H1 (cell line): ENCODE results near the gene SH3RF3. TPM values are rescaled to one million over a fixed set of nuclear protein-coding genes. Genes with fewer than 3 reads are reported as not detected.

Source experiments
- CTCF ChIA-PET: fragments of 300-600 bp; sonication (Branson Sonifier 250); formaldehyde crosslinking; loops from one replicate; lab custom pipeline; 2021; ENCODE audit not compliant: partially characterized antibody; lab: Charles Lee
- POLR2A ChIA-PET: fragments of 300-600 bp; sonication (Branson Sonifier 250); formaldehyde crosslinking; loops from one replicate; lab custom pipeline; 2021; ENCODE audit warnings: inconsistent platforms; ENCODE audit not compliant: partially characterized antibody; lab: Charles Lee
- DNase-seq, 2 experiments: peaks; one replicate each; pipeline versions ENCODE4 v3.0.0 to v3.0.0-alpha.2; 2010 to 2022; ENCODE audit warnings: low spot score in 2 of 2, low read depth in 1 of 2, mixed read lengths in 1 of 2
- FAIRE-seq: peaks from 2 replicates; lab custom pipeline; 2011; peaks lifted over from hg19 to GRCh38; lab: Jason Lieb, UNC
- H2AFZ ChIP-seq: 2 replicates; pipeline ENCODE4 v1.8.1; 2012; ENCODE audit warnings: low read length, inconsistent platforms
- H2AK5ac ChIP-seq: 2 replicates; pipeline ENCODE4 v1.6.1; 2013; ENCODE audit warnings: low read depth, low read length
- H2BK120ac ChIP-seq: replicated peaks from 2 replicates; pipeline ENCODE3; 2013; ENCODE audit warnings: low read depth, low read length, inconsistent platforms
- H2BK12ac ChIP-seq: 2 replicates; pipeline ENCODE4 v1.6.1; 2013; ENCODE audit warnings: low read depth, low read length
- H2BK15ac ChIP-seq: 2 replicates; pipeline ENCODE4 v1.6.1; 2013; ENCODE audit warnings: low read length
- H2BK20ac ChIP-seq: 2 replicates; pipeline ENCODE4 v1.6.1; 2013; ENCODE audit warnings: low read length
- H2BK5ac ChIP-seq: 2 replicates; pipeline ENCODE4 v1.6.1; 2013; ENCODE audit warnings: low read depth, low read length
- H3K14ac ChIP-seq: 2 replicates; pipeline ENCODE4 v1.6.1; 2013; ENCODE audit warnings: inconsistent platforms; ENCODE audit not compliant: insufficient read length
- H3K18ac ChIP-seq: 2 replicates; pipeline ENCODE4 v1.6.1; 2013; ENCODE audit warnings: low read length; ENCODE audit errors: extremely low read depth
- H3K23ac ChIP-seq: 2 replicates; pipeline ENCODE4 v1.6.1; 2013; ENCODE audit warnings: inconsistent platforms; ENCODE audit not compliant: insufficient read length
- H3K23me2 ChIP-seq: 2 replicates; pipeline ENCODE4 v1.6.1; 2013; ENCODE audit warnings: low read depth, low read length
- H3K27ac ChIP-seq: 2 replicates; pipeline ENCODE4 v1.6.1; 2011; ENCODE audit warnings: low read depth, low read length, inconsistent platforms
- H3K27me3 ChIP-seq, 4 experiments: replicated peaks in 1 of 4; 1 replicate in 1 of 4; 2 replicates in 3 of 4; pipeline versions ENCODE4 v1.6.1 to v1.8.1; 2011 to 2013; ENCODE audit warnings: low read length in 3 of 4, mild to moderate bottlenecking in 3 of 4, inconsistent platforms in 2 of 4, mixed read lengths in 2 of 4, moderate library complexity in 1 of 4; ENCODE audit not compliant: control insufficient read depth in 3 of 4, insufficient read depth in 3 of 4; ENCODE audit errors: extremely low read depth in 1 of 4
- H3K36me3 ChIP-seq, 4 experiments: 2 replicates each; pipeline versions ENCODE4 v1.6.1 to v1.8.1; 2011 to 2013; ENCODE audit warnings: mild to moderate bottlenecking in 4 of 4, low read length in 3 of 4, moderate library complexity in 2 of 4, control low read depth in 1 of 4, inconsistent platforms in 1 of 4; ENCODE audit not compliant: insufficient read depth in 4 of 4, control insufficient read depth in 2 of 4
- H3K4ac ChIP-seq: replicated peaks from 2 replicates; pipeline ENCODE3; 2013; ENCODE audit warnings: low read length, low read depth, mixed read lengths, inconsistent platforms; ENCODE audit not compliant: insufficient read length
- H3K4me1 ChIP-seq, 4 experiments: replicated peaks in 1 of 4; 1 replicate in 1 of 4; 2 replicates in 3 of 4; pipeline versions ENCODE4 v1.6.1 to v1.8.1; 2011 to 2013; ENCODE audit warnings: low read length in 3 of 4, inconsistent platforms in 2 of 4, mixed read lengths in 1 of 4; ENCODE audit not compliant: insufficient read depth in 4 of 4, control insufficient read depth in 3 of 4
- H3K4me2 ChIP-seq, 2 experiments: 2 replicates each; pipeline versions ENCODE4 v1.6.1 to v1.8.1; 2011 to 2013; ENCODE audit warnings: low read depth in 2 of 2, low read length in 2 of 2, control low read depth in 1 of 2, inconsistent platforms in 1 of 2, mild to moderate bottlenecking in 1 of 2; ENCODE audit not compliant: insufficient read depth in 1 of 2
- H3K4me3 ChIP-seq, 4 experiments: fragments of 200-600, 300-600 bp in 1 of 4; sonication (generic), shearing (Covaris generic), sonication (Bioruptor Twin) in 1 of 4; 2 replicates each; pipeline versions ENCODE4 v1.5.1 to v1.8.1; 2011 to 2016; ENCODE audit warnings: low read length in 4 of 4, low read depth in 3 of 4, control low read depth in 2 of 4, inconsistent platforms in 2 of 4, mild to moderate bottlenecking in 2 of 4, mixed read lengths in 1 of 4, moderate library complexity in 1 of 4; ENCODE audit not compliant: insufficient read depth in 2 of 4; ENCODE audit errors: extremely low read depth in 1 of 4
- H3K56ac ChIP-seq: replicated peaks from 2 replicates; pipeline ENCODE3; 2013; ENCODE audit warnings: low read depth, mild to moderate bottlenecking, mixed read lengths, low read length, inconsistent platforms; ENCODE audit not compliant: insufficient read length
- H3K79me1 ChIP-seq: 2 replicates; pipeline ENCODE4 v1.6.1; 2013; ENCODE audit warnings: low read depth, low read length, control low read depth
- H3K79me2 ChIP-seq, 2 experiments: 2 replicates each; pipeline versions ENCODE4 v1.6.1 to v1.8.1; 2012 to 2013; ENCODE audit warnings: low read length in 2 of 2, mild to moderate bottlenecking in 2 of 2, inconsistent platforms in 1 of 2; ENCODE audit not compliant: insufficient read depth in 2 of 2, control insufficient read depth in 1 of 2
- H3K9ac ChIP-seq, 4 experiments: replicated peaks in 1 of 4; 1 replicate in 1 of 4; 2 replicates in 3 of 4; pipeline versions ENCODE4 v1.6.1 to v1.8.1; 2011 to 2013; ENCODE audit warnings: low read depth in 3 of 4, low read length in 3 of 4, control low read depth in 2 of 4, mild to moderate bottlenecking in 2 of 4, moderate library complexity in 2 of 4, inconsistent platforms in 1 of 4; ENCODE audit errors: extremely low read depth in 1 of 4
- H3K9me3 ChIP-seq, 2 experiments: 2 replicates each; pipeline versions ENCODE4 v1.6.1 to v1.8.1; 2012 to 2013; ENCODE audit warnings: mild to moderate bottlenecking in 2 of 2, moderate library complexity in 2 of 2, control low read depth in 1 of 2, inconsistent platforms in 1 of 2, low read depth in 1 of 2, low read length in 1 of 2, mixed read lengths in 1 of 2; ENCODE audit not compliant: insufficient read depth in 2 of 2
- H4K20me1 ChIP-seq, 2 experiments: replicated peaks in 1 of 2; 2 replicates each; pipeline versions ENCODE3 to v1.8.1; 2011 to 2013; ENCODE audit warnings: inconsistent platforms in 2 of 2, low read length in 2 of 2, mild to moderate bottlenecking in 1 of 2; ENCODE audit not compliant: insufficient read depth in 2 of 2, control insufficient read depth in 1 of 2
- H4K5ac ChIP-seq: 2 replicates; pipeline ENCODE4 v1.6.1; 2013; ENCODE audit warnings: low read length, low read depth, mixed read lengths, inconsistent platforms; ENCODE audit not compliant: insufficient read length
- H4K8ac ChIP-seq: 2 replicates; pipeline ENCODE4 v1.8.0; 2013; ENCODE audit warnings: mild to moderate bottlenecking, moderate library complexity, low read length, inconsistent platforms; ENCODE audit not compliant: insufficient read depth; ENCODE audit errors: extremely low read depth
- H4K91ac ChIP-seq: replicated peaks from 2 replicates; pipeline ENCODE3; 2013; ENCODE audit warnings: low read length, mixed read lengths, inconsistent platforms; ENCODE audit not compliant: insufficient read length
- ASH2L ChIP-seq: fragments of 200-600, 300-600 bp; sonication (generic); IDR thresholded peaks from one replicate; pipeline ENCODE4 v1.7.1; 2017; ENCODE audit warnings: low read length
- CEBPB ChIP-seq: IDR thresholded peaks from 2 replicates; pipeline ENCODE4 v1.6.1; 2012; ENCODE audit warnings: low read depth, low read length
- EGR1 ChIP-seq: IDR thresholded peaks from 2 replicates; pipeline ENCODE4 v1.6.1; 2011; ENCODE audit warnings: low read depth, low read length, borderline replicate concordance
- GABPA ChIP-seq: IDR thresholded peaks from 2 replicates; pipeline ENCODE4 v1.6.1; 2011; ENCODE audit warnings: mild to moderate bottlenecking, low read length, moderate library complexity, borderline replicate concordance; ENCODE audit not compliant: insufficient read depth
- KDM4A ChIP-seq: IDR thresholded peaks from one replicate; pipeline ENCODE4 v1.7.1; 2012; ENCODE audit warnings: low read depth, mild to moderate bottlenecking, moderate library complexity, low read length, inconsistent platforms; ENCODE audit not compliant: severe bottlenecking
- MAFK ChIP-seq: IDR thresholded peaks from 2 replicates; pipeline ENCODE4 v1.6.1; 2012; ENCODE audit warnings: low read depth, mild to moderate bottlenecking, improper control_type of control experiment, low read length
- NANOG ChIP-seq: IDR thresholded peaks from 2 replicates; pipeline ENCODE4 v1.6.1; 2011; ENCODE audit warnings: low read length, low read depth, mild to moderate bottlenecking, inconsistent platforms; ENCODE audit not compliant: insufficient read depth, poor library complexity, severe bottlenecking
- POLR2AphosphoS5 ChIP-seq: IDR thresholded peaks from 2 replicates; pipeline ENCODE4 v1.6.1; 2011; ENCODE audit warnings: low read depth, low read length
- SAP30 ChIP-seq: fragments of 300-600 bp; sonication (generic); IDR thresholded peaks from 2 replicates; pipeline ENCODE4 v1.7.1; 2012; ENCODE audit warnings: low read length, moderate library complexity, mild to moderate bottlenecking, inconsistent platforms; ENCODE audit not compliant: insufficient read depth, insufficient replicate concordance
- SRF ChIP-seq: IDR thresholded peaks from 2 replicates; pipeline ENCODE4 v1.6.1; 2011; ENCODE audit warnings: mild to moderate bottlenecking, low read depth, low read length, moderate library complexity
- TAF1 ChIP-seq: IDR thresholded peaks from 2 replicates; pipeline ENCODE4 v1.6.1; 2011; ENCODE audit warnings: mild to moderate bottlenecking, low read depth, low read length
- TAF7 ChIP-seq: optimal IDR thresholded peaks from 2 replicates; pipeline ENCODE3; 2011; ENCODE audit warnings: low read depth, mild to moderate bottlenecking, inconsistent platforms, low read length, moderate library complexity, borderline replicate concordance
- TCF12 ChIP-seq: IDR thresholded peaks from 2 replicates; pipeline ENCODE4 v1.6.1; 2011; ENCODE audit warnings: low read depth, mild to moderate bottlenecking, low read length
- WGBS, 2 experiments: shearing (Covaris generic) in 1 of 2; methylation state at CpG; one replicate each; pipeline versions ENCODE4 v1.1.6 to v1.1.7; 2013 to 2015; ENCODE audit warnings: low lambda C conversion rate in 2 of 2, mixed read lengths in 2 of 2, inconsistent platforms in 1 of 2, low coverage in 1 of 2, missing lambda C conversion rate in 1 of 2; ENCODE audit not compliant: insufficient replicate concordance in 2 of 2, insufficient coverage in 1 of 2, insufficient read length in 1 of 2; ENCODE audit errors: extremely low coverage in 1 of 2, missing lambda C conversion rate in 1 of 2; 5-methylcytosine and 5-hydroxymethylcytosine counted together
- polyA plus RNA-seq, 7 experiments: library from polyadenylated mRNA; depleted of rRNA in 3 of 7; stranded (reverse) in 5 of 7; unstranded in 2 of 7; fragments of >200 nt in 5 of 7; fragments of 200-250 nt in 2 of 7; gene quantifications; 1 replicate in 5 of 7; 2 replicates in 1 of 7; 4 replicates in 1 of 7; pipeline versions ENCODE4 v1.2.1 to v1.2.3, GENCODE V29; 2011 to 2013; ENCODE audit warnings: missing spikeins in 2 of 7, mixed read lengths in 2 of 7
- total RNA-seq: library from RNA; stranded (reverse); fragmentation: NEBNext Ultra II Directional; extraction: Animal tissue kit (Norgen Biotek cat#: 25700); gene quantifications from 2 replicates; pipeline ENCODE4 v1.2.1, GENCODE V29; 2021

The SH3RF3 gene
- total and polyA plus RNA-seq, 2 of the 8 experiments (the other 6 are each of a cell fraction or from before 2014, with no cell fraction given), result 0.11 to 0.65 TPM

DNA sequence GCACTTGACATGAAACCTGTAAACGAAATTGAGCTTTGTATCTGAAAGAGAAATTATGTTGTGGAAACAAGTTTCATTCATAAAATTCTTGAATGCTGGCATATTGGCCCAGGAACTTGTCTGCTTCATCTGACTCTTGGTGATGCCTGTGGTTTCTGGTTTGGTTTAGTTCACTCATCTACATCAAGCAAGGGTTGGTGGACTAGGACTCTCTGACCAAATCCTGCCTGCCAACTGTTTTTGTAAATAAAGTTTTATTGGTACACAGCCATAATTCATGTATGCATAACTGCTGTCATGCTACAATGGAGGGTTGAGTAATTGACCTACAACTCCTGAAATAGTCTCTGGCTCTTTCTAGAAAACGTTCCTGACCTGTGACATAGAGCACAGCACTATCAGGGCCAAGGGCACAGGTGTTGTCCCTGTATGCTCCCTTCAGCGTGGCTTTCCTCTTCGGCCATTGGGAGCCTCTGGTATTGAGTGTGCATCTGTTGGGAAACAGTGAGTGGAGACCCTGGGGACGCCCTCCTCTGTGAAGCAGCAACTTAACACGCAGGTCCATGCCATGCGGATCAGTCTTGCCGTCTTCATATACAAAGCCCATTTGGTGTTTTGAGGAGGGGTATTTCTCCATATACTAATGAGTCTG, 226.3 kb downstream of the SH3RF3 start:
- Histone ChIP-seq H4K91ac (no peak overlapping the region), H3K27me3 (no peaks in the 10 kb centered on the region), H3K27ac (no peak overlapping the region; the same call in 1 of the 2 replicates), H4K5ac (no peak overlapping the region), H3K9me3 (peaks cover 9 to 10% of the 10 kb centered on the region in 2 experiments; a peak in 3 of 4 replicates), H2AFZ (no peak overlapping the region), H2BK12ac (no peak overlapping the region), H2BK20ac (no peak overlapping the region), H3K9ac (no peak overlapping the region), H3K79me1 (no peaks in the 10 kb centered on the region), H3K4me3 (no peak overlapping the region), H2BK5ac (no peak overlapping the region), H2AK5ac (no peak overlapping the region), H2BK120ac (no peak overlapping the region), H3K23ac (no peak overlapping the region), H3K4me2 (no peak overlapping the region), H3K23me2 (no peaks in the 10 kb centered on the region), H4K20me1 (no peaks in the 10 kb centered on the region), H3K18ac (no peak overlapping the region), H3K56ac (no peak overlapping the region), H3K4me1 (0 out of 7 replicates have a peak, but pooled peaks cover 0 to 2% (median 0%) of the 10 kb centered on the region in 4 experiments), H3K14ac (no peak overlapping the region), H2BK15ac (no peak overlapping the region), H3K4ac (no peak overlapping the region), H4K8ac (no peak overlapping the region; the same call in 1 of the 2 replicates), H3K36me3 (no peaks in the 10 kb centered on the region), H3K79me2 (no peaks in the 10 kb centered on the region)
- no peak for FAIRE-seq
- WGBS, 2 experiments, result 84% methylated on average over 8 of the region's 8 CpGs; no CpG with 5 or more reads in 1 of the 2 experiments
- ChIA-PET CTCF (interaction anchor here (1.2 to 1.6 kb wide), 3 partner anchors 28 to 55 kb away, joined by 3 to 4 read pairs (median 3); no protein-coding TSS in a partner anchor), POLR2A (no interaction called here)
- DNase-seq, result peak in 1 of 2 experiments; percentile 24
- TF ChIP-seq EGR1 (no peak), ASH2L (no peak), TCF12 (no peak), TAF1 (no peak), GABPA (no peak), CEBPB (no peak), POLR2AphosphoS5 (no peak), MAFK (no peak), SRF (no peak), SAP30 (no peak), NANOG (no peak), KDM4A (no peak), TAF7 (no peak)
